SW 1271 (cell line): Measurements from ENCODE around the gene SAMD4A.
"Not testable (repeated sequence)": the region's sequence is repeated elsewhere in the genome, so short reads cannot be mapped to it uniquely, and the experiment has no call there.

Experiments used
- DNase-seq, 2 experiments: peaks; one replicate each; lab custom pipeline; 2025; lab: John Stamatoyannopoulos, UW

SAMD4A gene

GRCh38 chr14:54593860-54594259 lies 26.9 kb downstream of the SAMD4A start:
- peak in 1 of 2 experiments; percentile 60 for DNase-seq

GRCh38 chr14:54594537-54594936 lies 27.6 kb downstream of the SAMD4A start:
- DNase-seq: no peak

- DNase-seq: no peak
These were observed 31.0 kb downstream of the SAMD4A start for GRCh38 chr14:54597795-54598443.

- peak in 1 of 2 experiments; percentile 30 for DNase-seq
These were observed 33.2 kb downstream of the SAMD4A start for GRCh38 chr14:54599966-54600716.

DNA sequence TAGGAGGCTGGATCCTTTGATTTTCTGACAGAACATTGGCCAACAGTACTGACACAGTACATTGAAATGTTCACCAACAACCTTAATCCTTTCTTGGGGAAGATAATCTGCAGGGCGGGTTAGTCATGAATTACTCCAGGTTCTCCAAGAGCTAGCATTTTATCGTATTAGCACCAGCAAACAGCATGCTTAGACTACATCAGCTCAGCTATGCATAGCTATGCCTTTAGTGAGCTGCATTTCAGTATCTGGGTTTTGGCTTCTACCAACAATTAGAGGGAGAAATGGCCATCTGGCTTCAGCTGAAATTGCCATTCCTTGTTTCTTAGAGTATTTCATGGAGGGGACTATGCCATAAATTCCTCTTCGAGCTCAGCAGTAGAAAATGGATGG lies 33.8 kb downstream of the SAMD4A start:
- DNase-seq: no peak

DNA sequence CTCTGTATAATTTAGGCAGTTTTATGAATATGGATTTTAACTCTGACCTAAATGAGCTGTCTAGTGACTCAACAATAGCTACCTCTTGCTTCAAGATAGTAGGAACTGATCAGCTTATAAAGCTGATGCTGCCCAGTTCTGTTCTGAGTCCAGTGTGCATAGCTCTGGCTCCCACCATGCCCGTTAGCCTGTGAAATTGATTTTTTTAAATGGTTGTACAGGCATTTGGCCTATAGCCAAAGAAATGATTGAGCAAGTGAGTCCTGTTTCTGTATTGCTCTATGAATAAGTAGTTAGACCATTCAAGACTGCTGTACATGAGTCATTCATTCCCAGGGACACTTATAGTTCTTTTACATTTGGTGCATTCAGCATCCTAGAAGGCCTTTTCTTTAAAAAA lies 36.4 kb downstream of the SAMD4A start:
- no peak for DNase-seq

GRCh38 chr14:54606178-54606577 lies 39.2 kb downstream of the SAMD4A start:
- no peak for DNase-seq

DNA sequence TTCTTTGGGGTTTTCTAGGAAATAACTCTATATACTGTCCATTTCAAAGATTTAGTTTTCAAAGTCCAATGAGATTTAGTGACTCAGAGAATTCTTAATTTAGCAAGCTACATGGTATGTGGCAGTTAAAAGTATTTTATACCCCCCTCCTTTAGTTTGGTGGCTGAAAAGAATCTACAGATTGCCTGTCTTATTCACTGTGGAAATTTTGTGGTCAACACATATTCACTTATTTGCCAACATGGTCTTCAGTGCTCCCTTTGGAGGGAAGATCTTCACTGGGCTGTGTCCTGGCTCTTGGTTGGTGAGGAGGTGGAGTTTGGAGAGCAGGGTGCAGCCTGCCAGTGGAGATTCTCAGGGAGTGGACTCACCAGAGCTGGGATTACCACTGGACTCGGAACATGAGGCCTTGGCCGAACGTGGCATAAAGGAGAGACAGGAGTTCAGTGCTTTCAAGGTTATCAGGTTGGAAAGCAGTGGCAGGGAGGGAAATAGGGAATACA lies 39.8 kb downstream of the SAMD4A start:
- DNase-seq: no peak

DNA sequence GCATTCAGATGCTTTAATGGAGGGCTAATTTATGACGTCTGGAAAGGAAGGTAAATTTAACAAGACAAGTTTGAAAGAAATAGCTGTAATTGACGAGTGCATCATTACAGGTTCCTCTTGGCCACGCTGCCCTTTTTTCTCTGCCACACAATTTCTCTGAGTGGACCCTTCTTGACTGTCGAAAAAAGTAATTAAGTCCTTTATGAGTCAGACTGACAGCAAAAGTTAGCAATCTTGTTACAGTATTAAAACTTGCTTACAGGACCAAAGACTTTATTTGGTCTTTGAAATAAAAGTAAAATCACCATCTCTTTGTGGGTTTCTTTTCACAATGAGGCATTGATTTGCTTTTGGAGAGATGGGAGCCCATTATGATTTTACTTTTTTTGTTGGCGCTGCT lies 42.6 kb downstream of the SAMD4A start:
- DNase-seq: no peak

DNA sequence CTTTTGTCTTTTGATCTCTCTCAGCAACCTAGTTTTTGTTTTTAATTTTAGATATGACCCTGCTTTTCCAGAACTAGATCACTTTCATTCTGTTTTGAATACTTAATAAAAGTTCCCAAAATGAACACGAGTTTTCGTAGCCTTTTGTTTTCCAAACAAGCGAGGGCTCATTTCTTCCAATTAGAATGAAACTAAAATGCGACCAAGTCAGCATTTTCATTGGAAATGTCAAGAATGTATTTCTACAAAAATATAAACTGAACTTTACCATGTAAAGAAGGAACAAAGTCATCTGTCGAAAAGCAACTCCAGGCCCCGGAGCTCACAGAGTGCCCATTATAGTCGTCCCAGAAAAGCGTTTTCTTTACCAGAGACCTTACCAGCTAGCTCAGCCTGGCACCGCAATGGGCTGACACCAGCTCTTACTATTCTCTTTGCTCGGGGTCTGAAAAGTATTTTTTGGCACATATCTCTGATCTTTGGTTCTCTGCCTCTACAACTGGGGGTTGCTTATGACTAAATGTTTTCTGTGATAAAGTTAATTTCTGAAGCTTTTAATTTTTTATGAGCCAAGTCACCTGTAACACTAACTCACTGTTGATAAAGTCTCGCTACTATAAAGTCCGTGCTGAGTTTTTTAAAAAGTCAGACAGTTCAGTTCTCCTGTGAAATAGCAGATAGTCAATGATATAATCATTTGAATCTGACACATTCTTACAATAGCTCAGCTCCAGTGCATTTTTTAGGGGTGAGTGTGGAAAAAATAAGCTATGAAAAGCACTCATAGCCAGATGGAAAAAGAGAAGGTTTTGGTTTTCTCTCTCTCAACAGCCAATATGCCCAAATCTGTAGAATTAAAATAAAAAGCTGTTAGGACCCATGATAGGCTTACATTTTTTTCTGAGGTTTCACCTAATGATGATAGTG lies 43.4 kb downstream of the SAMD4A start:
- no peak for DNase-seq

GRCh38 chr14:54614296-54614695 lies 47.4 kb downstream of the SAMD4A start:
- DNase-seq: no peak

- DNase-seq: no peak
These were observed 50.5 kb downstream of the SAMD4A start for GRCh38 chr14:54617467-54617866.

DNA sequence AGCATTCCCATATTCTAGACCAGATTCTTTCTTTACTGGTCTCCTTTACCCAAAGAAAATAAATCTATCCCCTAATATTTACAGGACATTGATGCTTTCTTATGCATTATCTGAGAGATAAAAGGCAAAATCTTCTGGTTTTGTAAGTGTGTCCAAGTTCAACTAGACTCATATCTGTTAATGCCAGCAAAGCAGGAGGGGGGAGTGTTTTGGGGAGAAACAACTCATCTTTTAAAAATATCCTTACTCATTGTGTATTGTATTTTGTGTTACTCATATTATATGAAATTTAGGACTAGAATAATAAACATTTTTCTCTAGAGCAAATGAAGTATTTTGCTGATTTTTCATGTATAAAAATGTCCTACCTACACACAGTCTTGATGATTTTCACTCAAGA lies 54.8 kb downstream of the SAMD4A start:
- no peak for DNase-seq

DNA sequence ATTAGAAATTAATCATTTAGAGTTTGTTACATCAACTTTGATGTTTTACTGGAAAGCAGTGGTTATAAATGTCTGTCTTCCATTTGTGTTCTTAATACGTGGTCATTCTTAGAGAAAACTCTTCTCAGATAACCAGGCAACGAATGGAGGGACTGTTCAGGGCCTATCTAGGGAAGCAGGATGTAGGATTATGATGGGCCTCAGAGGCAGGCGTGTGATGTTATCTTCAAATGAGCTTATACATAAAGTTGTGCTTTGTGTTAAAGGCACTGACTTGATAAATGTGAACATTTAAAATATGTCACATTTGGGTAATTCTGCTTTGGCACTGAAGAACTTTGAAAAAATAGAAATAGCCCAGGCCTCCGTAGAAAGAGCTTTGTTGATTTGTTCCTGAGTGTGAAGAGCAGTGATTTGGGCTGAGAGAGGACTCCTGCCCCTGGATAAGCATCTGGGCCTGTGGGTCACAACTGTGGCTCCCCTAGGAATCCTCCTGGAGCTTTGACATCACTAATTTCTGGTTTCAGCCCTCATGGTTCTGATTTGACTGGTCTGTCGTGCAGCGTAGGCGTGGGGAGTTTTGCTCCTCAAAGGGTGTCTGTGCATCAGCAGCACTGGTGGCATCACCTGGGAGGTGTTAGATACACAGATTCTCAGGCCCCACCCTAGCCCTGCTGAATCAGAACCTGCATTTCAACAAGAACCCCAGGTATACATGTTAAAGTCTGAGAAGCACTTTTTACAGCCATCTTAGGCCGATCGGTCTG lies 55.4 kb downstream of the SAMD4A start:
- DNase-seq: no peak

- no peak for DNase-seq
These were observed 56.5 kb downstream of the SAMD4A start for GRCh38 chr14:54623279-54624004.

GRCh38 chr14:54624005-54624358 lies 57.1 kb downstream of the SAMD4A start:
- DNase-seq: not testable (repeated sequence)

DNA sequence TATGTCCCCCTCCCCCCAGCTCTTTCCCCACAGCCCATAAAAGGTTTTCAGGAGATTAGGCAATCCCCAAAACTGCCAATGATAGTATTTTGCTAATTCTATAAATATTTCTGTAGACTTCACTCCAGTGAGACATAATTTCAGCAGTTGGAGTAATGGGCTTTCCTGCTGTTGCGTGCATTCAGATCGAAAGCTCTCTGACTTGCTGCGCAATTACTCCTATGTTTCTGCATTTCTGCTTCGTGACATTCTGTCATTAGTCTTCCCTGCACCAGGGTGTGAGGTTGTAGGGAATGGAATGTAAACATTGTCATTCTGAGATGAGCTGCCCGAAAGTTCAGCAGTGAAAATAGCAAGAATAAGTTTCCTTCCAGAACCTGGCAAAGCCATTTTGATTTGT lies 58.2 kb downstream of the SAMD4A start:
- no peak for DNase-seq

DNA sequence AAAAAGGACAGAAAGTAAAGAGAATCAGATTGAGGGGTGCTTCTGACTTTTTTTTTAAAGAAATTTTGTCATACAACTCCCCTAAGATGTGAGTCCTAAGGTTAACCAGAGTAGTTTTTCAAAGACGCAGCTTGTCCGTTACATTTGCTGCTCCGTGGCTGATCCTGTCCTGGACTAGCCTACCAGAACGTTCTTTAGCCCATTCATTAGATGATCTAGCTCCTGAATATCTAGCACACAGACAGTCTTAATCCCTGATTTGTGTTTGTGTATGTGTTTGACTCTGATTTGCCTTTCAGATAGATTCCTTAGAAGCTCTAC lies 60.3 kb downstream of the SAMD4A start:
- no peak for DNase-seq

GRCh38 chr14:54627540-54628363 lies 60.8 kb downstream of the SAMD4A start:
- no peak for DNase-seq

DNA sequence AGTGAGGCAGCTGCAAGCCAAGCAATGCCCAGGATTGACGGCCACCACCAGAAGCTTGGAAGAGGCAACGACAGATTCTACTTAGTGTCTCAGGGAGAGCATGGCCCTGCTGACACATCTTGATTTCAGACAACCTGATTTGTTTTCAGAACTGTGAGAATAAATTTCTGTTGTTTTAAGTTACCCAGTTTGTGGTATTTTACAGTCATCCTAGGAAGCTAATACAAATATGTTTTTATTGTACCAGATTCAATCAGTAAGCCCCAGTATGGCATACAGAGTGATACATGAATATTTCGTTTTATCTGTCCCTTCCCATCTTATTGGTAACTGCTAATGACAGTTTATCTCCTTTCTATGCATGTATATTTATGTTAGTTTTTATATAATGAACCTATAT lies 62.3 kb downstream of the SAMD4A start:
- no peak for DNase-seq
